Liver (tissue), 3 donors: ENCODE data around the gene ZCCHC4.

Experiments
- CTCF ChIP-seq: fragments of 150-350 bp; IDR thresholded peaks from 2 replicates; pipeline ENCODE4 v1.5.1; 2017; ENCODE audit warnings: improper control_type of control experiment, low read depth, low read length; ENCODE audit not compliant: missing input control
- JUND ChIP-seq, 2 donors: IDR thresholded peaks; 2 replicates each; pipeline ENCODE4 v1.6.1; 2016; ENCODE audit warnings: antibody characterized with exemption in 2 of 2
- NR2F2 ChIP-seq: IDR thresholded peaks from 2 replicates; pipeline ENCODE4 v1.6.1; 2016; ENCODE audit warnings: antibody characterized with exemption
- SP1 ChIP-seq: IDR thresholded peaks from 2 replicates; pipeline ENCODE4 v1.6.1; 2018; ENCODE audit warnings: antibody characterized with exemption, mild to moderate bottlenecking
- TAF1 ChIP-seq: conservative IDR thresholded peaks from 2 replicates; pipeline ENCODE4 v1.6.1; 2016; ENCODE audit warnings: antibody characterized with exemption, mild to moderate bottlenecking
- YY1 ChIP-seq: IDR thresholded peaks from 2 replicates; pipeline ENCODE4 v1.6.1; 2016; ENCODE audit warnings: antibody characterized with exemption, mild to moderate bottlenecking
- TF ChIP-seq, protein P1 (sequence below): IDR thresholded peaks from 2 replicates; pipeline ENCODE4 v1.6.1; 2016; ENCODE audit warnings: antibody characterized with exemption
- TF ChIP-seq, protein P2 (sequence below): IDR thresholded peaks from 2 replicates; pipeline ENCODE4 v1.6.1; 2016; ENCODE audit warnings: antibody characterized with exemption, mild to moderate bottlenecking
- donor health status: healthy.
- donor health status: healthy.

- no peak for TF ChIP-seq CTCF
- no peak for TF ChIP-seq TAF1
- TF ChIP-seq SP1: no peak
- TF ChIP-seq YY1: no peak
- no peak for TF ChIP-seq JUND (IDR thresholded peaks at IDR 0.05)
- TF ChIP-seq, protein P1, sequence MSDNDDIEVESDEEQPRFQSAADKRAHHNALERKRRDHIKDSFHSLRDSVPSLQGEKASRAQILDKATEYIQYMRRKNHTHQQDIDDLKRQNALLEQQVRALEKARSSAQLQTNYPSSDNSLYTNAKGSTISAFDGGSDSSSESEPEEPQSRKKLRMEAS: no peak
- no peak for TF ChIP-seq NR2F2
- TF ChIP-seq, protein P2, sequence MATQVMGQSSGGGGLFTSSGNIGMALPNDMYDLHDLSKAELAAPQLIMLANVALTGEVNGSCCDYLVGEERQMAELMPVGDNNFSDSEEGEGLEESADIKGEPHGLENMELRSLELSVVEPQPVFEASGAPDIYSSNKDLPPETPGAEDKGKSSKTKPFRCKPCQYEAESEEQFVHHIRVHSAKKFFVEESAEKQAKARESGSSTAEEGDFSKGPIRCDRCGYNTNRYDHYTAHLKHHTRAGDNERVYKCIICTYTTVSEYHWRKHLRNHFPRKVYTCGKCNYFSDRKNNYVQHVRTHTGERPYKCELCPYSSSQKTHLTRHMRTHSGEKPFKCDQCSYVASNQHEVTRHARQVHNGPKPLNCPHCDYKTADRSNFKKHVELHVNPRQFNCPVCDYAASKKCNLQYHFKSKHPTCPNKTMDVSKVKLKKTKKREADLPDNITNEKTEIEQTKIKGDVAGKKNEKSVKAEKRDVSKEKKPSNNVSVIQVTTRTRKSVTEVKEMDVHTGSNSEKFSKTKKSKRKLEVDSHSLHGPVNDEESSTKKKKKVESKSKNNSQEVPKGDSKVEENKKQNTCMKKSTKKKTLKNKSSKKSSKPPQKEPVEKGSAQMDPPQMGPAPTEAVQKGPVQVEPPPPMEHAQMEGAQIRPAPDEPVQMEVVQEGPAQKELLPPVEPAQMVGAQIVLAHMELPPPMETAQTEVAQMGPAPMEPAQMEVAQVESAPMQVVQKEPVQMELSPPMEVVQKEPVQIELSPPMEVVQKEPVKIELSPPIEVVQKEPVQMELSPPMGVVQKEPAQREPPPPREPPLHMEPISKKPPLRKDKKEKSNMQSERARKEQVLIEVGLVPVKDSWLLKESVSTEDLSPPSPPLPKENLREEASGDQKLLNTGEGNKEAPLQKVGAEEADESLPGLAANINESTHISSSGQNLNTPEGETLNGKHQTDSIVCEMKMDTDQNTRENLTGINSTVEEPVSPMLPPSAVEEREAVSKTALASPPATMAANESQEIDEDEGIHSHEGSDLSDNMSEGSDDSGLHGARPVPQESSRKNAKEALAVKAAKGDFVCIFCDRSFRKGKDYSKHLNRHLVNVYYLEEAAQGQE: no peak
These were observed 32.4 kb upstream of the ZCCHC4 start for GRCh38 chr4:25280210-25280609.
